NCI-H2227 (cell line): ENCODE data around the gene OAF.

Experiments
- DNase-seq: peaks from one replicate; lab custom pipeline; 2025; ENCODE audit not compliant: unreplicated experiment; lab: John Stamatoyannopoulos, UW

Gene OAF

GRCh38 chr11:120183701-120184141 lies 27.1 kb upstream of the OAF start:
- no peak for DNase-seq

GRCh38 chr11:120184371-120184945 lies 26.4 kb upstream of the OAF start:
- DNase-seq = no peak

DNA sequence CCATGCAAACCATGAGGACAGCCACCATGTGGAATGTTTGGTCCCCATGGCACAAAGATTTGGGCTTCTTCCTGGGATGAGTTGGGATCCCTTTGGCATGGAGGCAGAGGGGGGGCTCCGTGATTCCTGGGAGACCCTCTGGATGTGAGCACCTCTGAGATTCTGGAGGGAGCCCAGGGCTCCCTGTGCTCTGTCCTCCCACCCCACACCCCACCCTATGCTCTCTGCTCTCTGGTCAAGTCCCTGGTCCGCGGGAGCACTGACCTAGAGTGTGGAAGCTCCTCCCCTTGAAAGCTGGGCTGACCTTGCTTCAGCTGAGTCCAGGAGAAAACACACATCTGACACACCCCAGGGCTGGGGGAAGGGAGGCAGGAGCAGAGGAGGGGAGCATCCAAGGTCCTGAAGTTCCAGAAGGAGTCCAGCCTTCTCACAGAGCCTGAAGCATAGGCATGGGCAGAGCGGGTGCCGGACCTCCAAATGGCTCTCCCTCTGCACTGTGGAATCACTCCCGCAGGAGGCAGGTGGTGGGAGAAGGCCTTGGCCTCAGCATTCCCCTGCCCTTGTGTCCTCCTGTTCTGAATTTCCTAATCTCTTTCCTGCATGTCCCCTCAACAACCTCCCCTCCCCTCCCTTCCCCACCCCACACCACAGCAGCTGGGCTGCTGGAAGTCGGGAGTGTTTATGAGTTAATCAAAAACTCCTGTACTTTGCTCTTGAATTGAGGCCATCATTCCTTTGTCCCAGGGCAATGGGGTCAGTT lies 25.7 kb upstream of the OAF start:
- DNase-seq = no peak

- DNase-seq = no peak
Measured at GRCh38 chr11:120185706-120186455, 25.0 kb upstream of the OAF start.

DNA sequence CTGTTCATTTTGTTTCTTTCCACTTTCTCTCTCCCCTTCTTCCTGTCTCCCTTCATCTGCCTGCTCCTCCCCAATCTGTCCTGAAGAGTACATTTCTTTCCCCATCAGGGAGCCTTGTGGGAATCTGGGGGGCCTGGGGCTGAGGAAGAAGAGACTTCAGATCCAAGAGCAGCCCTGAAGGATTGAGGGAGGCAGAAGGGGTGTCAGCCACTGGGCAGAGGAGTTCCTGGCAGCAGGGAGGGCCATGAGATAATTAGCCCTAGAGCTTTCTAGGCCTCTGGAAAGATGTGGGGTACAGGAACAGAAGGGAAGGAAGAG lies 24.4 kb upstream of the OAF start:
- DNase-seq = no peak

GRCh38 chr11:120186774-120187591 lies 23.8 kb upstream of the OAF start:
- DNase-seq = no peak

DNA sequence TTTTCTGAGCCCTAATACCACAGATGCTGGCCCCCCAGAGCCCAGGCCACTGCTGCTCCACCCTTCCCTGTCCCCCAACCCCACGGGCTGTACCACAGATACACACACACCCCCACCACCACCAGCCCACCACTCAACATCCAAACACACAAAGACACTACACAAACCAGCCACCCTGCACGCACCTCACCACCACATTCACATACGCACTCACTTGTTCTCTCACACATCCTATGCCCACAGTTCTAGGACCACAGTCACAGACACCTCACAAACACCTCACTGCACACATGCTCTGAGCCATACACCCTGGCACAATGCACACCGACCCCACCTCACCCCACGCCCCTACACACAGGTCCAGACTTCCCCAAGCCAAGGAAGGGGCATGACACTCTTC lies 22.5 kb upstream of the OAF start:
- DNase-seq = no peak

GRCh38 chr11:120188811-120189455 lies 21.9 kb upstream of the OAF start:
- no peak for DNase-seq

DNA sequence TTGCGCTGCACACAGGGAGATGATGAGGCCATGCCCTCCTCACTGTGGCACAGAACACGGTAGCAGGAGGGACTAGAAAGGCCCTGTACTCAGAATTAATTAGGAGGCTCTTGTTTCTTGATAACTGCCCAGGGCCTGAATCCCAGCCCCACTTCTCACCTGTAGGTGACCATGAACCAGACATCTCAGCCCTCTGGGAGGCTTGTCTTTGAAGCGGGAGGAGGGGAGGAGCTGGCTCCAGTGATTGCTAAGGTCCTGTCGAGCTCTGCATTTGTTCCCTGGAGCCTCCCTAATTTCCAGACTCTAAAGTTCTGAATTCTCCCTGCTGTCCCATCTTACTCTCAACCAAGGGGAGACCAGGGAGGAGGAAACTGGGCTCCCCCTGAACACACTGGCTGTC lies 19.8 kb upstream of the OAF start:
- no peak for DNase-seq

DNA sequence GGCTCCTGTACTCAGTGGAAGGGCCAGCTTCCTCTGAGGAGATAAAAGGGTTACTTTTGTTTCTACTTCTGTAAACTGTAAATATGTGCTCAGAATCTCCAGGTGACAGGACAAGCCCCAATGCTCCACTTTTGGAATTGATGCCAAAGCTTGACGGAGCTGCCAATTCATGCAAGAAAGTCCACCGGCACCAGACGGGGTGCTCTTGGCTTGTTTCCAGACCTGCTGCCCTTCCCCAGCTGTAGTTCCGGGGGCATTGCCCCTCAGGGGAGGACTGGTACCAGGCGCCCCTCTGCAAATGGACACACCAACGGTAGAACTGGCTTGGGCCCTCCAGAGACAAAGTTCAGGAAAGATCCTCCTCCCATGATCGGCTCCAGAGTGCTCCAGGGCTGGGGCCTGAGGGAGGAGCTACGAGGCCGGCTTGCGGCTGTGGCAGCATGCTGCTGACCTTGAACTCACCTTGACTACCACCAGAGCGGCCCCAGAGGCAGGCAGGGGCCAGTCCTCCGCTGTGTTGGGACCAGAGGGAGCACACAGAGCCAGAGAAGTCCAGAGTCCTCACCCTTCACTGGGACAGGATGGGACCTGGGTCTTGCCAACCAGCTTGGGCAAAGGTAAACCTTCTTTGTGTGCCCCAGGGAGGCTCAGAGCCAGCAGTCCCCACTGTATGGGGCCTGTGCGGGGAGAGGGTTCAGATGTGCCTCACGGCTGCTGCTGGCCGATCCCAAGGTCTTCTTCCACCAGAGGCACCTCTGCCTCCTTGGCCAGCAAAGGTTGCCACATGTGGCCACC lies 17.8 kb upstream of the OAF start:
- no peak for DNase-seq

DNA sequence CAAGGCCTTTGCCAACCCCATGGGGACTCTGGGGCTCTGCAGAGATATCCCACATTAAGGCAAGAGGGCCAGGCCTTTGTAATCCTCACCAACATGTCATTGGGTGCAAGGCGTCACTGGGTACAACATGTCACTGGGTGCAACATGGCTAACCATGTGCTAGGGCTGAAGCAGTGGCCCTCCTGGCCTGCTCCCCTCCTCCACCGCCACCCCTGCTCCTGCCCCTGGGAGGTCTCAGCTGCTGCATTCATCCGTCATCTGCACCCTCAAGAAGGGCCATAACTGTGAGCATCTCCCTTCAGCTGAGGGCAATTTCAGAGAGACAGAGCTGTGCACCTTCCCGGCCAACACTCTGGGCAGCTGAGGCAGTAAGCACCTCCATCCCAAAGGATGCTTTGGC lies 16.7 kb upstream of the OAF start:
- no peak for DNase-seq

DNA sequence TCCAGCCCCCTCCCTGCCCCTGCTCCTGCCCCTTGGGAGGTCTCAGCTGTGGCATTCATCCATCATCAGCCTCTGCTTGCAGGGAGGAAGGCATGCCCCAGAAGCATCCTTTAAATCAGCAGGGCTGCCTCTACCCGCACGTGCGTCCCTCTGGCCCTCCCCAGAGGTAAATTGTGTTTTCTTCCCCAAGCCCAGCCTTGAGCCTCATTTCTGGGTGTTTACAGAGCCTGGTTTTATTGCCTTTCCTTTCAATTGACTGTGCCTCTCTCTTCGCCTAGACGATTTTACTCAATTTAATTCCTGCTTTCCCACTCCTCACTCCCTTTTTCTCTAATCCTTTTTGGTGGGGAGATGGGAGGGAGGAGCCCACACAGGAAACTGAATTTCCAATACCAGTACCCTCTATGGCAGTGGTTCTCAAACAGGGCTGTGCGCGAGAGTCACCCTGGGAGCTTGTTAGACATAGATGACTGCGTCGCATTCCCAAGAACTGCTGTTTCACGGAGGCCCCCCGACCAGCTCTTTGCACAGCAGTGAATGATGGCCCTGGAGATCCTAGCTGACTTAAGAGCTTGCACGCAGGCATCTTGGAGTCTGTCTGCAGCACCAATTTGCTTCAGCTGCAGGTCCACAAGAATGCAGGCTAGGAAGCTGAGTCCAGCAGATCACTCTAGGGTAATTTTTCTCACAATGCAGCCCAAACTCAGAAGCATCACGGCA lies 15.1 kb upstream of the OAF start:
- peak; percentile 39 for DNase-seq

DNA sequence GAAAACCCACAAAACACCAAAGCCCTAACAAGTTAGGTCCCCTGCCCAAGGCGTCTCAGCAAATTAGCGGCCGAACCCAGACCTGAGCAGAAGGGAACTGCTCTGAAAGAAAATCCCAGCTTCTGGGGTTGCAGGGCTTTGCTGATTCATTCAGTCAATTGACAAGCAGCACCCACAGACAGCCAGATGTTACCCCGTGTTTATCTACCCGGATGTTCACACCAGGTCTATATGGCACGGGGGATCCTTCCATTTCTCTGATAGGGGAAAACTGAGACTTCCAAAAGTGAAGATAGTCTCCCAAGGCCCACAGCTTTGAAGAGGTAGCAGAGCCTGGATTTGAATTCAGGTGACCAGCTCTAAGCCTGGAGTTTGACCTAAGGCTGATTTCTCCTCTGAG lies 14.0 kb upstream of the OAF start:
- DNase-seq = no peak

DNA sequence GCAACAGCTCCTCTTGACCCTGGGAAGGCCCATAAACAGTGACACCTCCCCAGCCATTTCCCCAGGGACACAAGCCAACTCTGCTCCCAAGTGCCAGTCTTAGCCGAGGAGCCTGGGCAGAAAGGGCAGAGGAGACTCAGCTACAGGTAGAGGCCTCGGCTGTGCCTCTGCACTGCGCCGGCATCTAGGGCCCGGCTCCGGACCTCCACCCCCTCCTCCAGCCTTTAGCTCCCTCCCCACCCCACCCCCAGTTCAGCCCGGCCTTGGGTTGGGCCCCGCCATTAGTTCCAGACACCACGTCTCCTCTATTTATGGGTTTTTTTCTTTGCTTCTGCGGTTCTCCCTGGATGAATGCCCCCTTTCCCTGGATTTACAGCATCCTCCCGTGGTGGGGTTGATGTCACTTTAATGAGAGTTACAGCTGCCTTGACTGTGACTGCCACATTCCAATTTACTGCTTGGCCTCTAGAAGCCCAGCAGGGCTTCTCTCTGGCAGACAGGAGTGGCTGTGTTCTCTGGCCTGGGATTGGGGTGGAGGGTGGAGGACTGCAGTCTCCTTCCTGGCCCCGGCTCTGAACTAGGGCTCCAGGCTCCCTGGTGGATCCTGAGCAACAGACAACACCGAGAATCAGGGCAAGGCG lies 13.5 kb upstream of the OAF start:
- peak; percentile 44 for DNase-seq

- no peak for DNase-seq
Measured at GRCh38 chr11:120197977-120198376, 12.9 kb upstream of the OAF start.

DNA sequence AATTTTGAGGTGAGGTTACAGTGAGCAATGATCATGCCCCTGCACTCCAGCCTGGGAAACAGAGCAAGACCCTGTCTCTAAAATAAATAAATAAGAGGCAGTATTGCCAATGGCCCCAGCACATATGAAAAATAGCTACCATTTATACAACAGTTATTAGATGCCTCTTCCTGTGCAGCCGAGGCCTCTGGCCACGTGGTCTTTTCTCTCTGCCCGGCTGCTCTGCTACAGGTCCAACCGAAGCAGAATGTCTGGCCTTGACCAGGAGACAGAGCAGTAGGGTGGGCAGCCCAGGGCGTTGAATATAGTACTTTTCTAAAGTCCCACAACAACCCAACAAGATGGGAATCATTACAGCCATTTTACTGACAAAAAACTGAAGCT lies 12.4 kb upstream of the OAF start:
- DNase-seq = no peak

- no peak for DNase-seq
Measured at GRCh38 chr11:120198787-120199469, 11.9 kb upstream of the OAF start.

DNA sequence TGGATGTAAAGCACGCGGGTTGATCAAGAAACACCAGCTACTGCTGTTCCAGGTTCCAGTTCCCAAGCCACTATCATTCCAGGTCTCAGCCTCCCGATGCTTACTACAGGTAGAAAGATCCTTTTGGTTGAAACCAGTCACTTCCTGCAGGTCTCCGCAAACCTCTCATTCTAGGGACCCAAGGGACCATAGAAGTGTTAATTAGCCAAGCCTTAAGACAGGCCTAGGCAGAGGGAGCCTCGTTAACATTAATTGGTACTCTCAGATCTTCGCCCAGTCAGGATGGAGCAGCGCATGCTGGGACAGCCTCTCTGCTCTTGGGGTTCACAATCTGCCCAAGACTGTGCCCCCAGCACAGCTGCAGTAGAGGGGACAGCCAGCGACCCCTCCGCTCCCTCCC lies 11.2 kb upstream of the OAF start:
- no peak for DNase-seq

DNA sequence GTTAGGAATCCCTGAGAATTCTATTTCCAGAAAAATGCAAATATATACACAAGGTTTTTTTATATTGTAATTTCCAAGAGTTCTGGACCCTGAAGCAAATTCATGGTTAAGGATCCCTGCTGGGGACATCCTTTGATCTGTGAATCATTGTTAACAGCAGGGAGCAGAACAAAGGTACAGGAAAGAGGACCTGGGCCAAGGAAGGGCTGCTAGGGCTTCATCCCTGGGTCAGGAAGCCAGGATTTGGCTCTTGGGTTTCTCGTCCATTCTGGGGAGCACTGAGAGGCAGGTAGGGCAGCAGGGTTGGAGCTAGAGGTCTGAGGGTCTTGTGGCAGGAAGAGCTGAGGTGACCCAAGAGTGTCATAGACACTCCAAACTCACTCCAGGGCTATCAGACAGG lies 10.2 kb upstream of the OAF start:
- DNase-seq = no peak
